Activated naive CD8-positive, alpha-beta T cell treated with anti-CD3 and anti-CD28 coated beads for 36 hours (primary cell): ENCODE results near the gene MCTP2. TPM values are rescaled to one million over a fixed set of nuclear protein-coding genes. Genes with fewer than 3 reads are reported as not detected.
A peak's percentile ranks its signal among the peaks of the same experiment; 100 is the strongest.
"Not testable (repeated sequence)": the region's sequence is repeated elsewhere in the genome, so short reads cannot be mapped to it uniquely, and the experiment has no call there.

Source experiments
- DNase-seq: peaks from one replicate; pipeline ENCODE4 v3.0.0; 2021
- H3K27ac Mint-ChIP-seq: one replicate; pipeline ENCODE4 v1.8.0; 2022; ENCODE audit warnings: mild to moderate bottlenecking, moderate library complexity, mixed read lengths
- H3K27me3 Mint-ChIP-seq: one replicate; pipeline ENCODE4 v1.8.0; 2022; ENCODE audit warnings: mild to moderate bottlenecking, mixed read lengths
- H3K36me3 Mint-ChIP-seq: one replicate; pipeline ENCODE4 v1.8.0; 2021; ENCODE audit warnings: mild to moderate bottlenecking, mixed read lengths
- H3K4me1 Mint-ChIP-seq: one replicate; pipeline ENCODE4 v1.8.0; 2021; ENCODE audit warnings: mixed read lengths
- H3K4me3 Mint-ChIP-seq: one replicate; pipeline ENCODE4 v1.8.0; 2022; ENCODE audit warnings: mild to moderate bottlenecking, moderate library complexity, mixed read lengths
- H3K9me3 Mint-ChIP-seq: one replicate; pipeline ENCODE4 v1.8.0; 2022; ENCODE audit warnings: mixed read lengths
- total RNA-seq, 2 experiments: library from RNA; stranded (reverse); gene quantifications; one replicate each; pipeline ENCODE4 v1.2.3, GENCODE V29; 2021

The MCTP2 gene
- total RNA-seq, 2 experiments from 2014 or later = 12.1 to 12.6 TPM

- peaks cover 3% of the 10 kb centered on the region for H3K36me3 Mint-ChIP-seq
- peak; percentile 60 for DNase-seq
Measured at GRCh38 chr15:94229591-94230369, 1.6 kb upstream of the MCTP2 start.

DNA sequence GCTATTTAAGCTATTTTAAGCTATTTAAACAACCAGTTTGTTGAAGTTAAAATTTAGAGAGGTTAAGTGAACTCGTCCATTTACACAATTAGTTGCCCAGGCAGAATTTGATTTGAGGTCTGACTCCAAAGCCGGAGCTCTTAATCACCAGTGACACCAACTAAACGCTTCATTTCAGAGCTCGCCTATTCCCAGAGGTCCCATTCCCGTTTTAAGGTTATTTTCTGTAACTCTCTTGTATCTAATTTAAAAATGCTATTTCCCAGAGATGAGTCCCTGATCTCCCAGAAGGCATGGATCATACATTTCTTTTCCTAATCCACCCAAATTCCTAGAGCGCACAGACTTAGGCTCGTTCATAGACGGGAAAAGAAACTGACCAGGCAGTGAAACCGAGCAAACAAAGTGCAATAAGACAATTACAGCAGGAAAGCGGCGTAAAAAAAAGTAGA, 904 bp upstream of the MCTP2 start:
- Mint-ChIP-seq H3K27ac (peak overlapping the region; percentile 95), H3K36me3 (peaks cover 5% of the 10 kb centered on the region), H3K27me3 (peaks cover 4% of the 10 kb centered on the region), H3K4me1 (peaks cover 62% of the 10 kb centered on the region), H3K9me3 (no peaks in the 10 kb centered on the region), H3K4me3 (peak overlapping the region; percentile 87)
- no peak for DNase-seq

More at GRCh38 chr15:94229591-94230369, 1.6 kb upstream of the MCTP2 start:
- Mint-ChIP-seq H3K4me1 (peaks cover 58% of the 10 kb centered on the region), H3K9me3 (no peaks in the 10 kb centered on the region), H3K4me3 (peak overlapping the region; percentile 87), H3K27me3 (peaks cover 4% of the 10 kb centered on the region), H3K27ac (peak overlapping the region; percentile 95)

- peak overlapping the region; percentile 45 for H3K27ac Mint-ChIP-seq
- peaks cover 68% of the 10 kb centered on the region for H3K4me1 Mint-ChIP-seq
- peak overlapping the region; percentile 87 for H3K4me3 Mint-ChIP-seq
- peaks cover 4% of the 10 kb centered on the region for H3K27me3 Mint-ChIP-seq
- no peaks in the 10 kb centered on the region for H3K9me3 Mint-ChIP-seq
- H3K36me3 Mint-ChIP-seq = peaks cover 15% of the 10 kb centered on the region
- no peak for DNase-seq
Measured at GRCh38 chr15:94231723-94232468, 535 bp downstream of the MCTP2 start.

DNA sequence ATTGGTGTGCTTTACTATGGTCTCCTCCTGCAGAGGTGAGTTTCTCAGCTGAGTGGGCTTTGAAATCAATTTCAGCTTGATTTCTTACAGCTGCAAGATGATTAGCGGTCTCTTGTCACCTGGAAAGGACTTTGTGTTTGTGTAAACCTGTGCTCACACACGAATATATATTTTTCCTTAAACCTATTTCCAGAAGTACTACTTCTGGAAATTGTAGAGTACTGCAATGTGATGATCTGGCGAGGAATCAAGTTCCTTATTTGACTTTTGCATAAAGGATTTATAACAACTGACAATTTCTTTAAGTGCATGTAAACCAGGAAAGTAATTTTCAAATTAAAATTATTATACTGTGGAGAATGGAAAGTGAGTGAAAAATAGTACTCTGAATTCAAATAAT, 2.1 kb downstream of the MCTP2 start:
- Mint-ChIP-seq H3K4me3 (peak overlapping the region; percentile 35), H3K4me1 (peaks cover 72% of the 10 kb centered on the region), H3K9me3 (no peaks in the 10 kb centered on the region), H3K27ac (no peak overlapping the region), H3K36me3 (peaks cover 16% of the 10 kb centered on the region), H3K27me3 (peaks cover 3% of the 10 kb centered on the region)
- no peak for DNase-seq

GRCh38 chr15:94234300-94234699, 2.9 kb downstream of the MCTP2 start:
- no peaks in the 10 kb centered on the region for H3K27me3 Mint-ChIP-seq
- H3K9me3 Mint-ChIP-seq = no peaks in the 10 kb centered on the region
- peak overlapping the region; percentile 35 for H3K4me3 Mint-ChIP-seq
- no peak overlapping the region for H3K27ac Mint-ChIP-seq
- H3K36me3 Mint-ChIP-seq = peaks cover 18% of the 10 kb centered on the region
- DNase-seq = peak; percentile 45
- H3K4me1 Mint-ChIP-seq = peaks cover 69% of the 10 kb centered on the region

GRCh38 chr15:94235041-94235440, 3.7 kb downstream of the MCTP2 start:
- Mint-ChIP-seq H3K27me3 (no peaks in the 10 kb centered on the region), H3K36me3 (peaks cover 18% of the 10 kb centered on the region), H3K27ac (no peak overlapping the region), H3K4me3 (no peak overlapping the region), H3K9me3 (no peaks in the 10 kb centered on the region), H3K4me1 (peaks cover 69% of the 10 kb centered on the region)
- no peak for DNase-seq

DNA sequence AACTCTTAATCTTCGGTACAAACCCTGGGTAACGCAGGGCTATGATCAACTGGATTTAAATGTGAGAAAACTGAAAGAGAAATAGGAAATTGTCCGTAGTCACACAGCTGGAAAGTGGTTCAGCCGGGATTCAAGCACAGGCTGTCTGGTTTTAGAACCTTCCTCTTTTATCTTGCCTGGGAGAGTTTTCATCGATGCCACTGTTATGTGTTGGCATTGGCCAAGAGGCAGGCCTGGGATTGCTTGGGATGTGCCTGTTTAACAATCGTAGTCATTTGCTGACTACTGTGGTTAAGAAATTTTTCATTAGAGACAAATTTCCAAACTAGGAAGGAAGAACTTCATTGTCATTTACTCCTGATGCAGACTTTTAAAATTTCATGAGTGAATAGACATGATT, 4.3 kb downstream of the MCTP2 start:
- Mint-ChIP-seq H3K4me1 (peaks cover 68% of the 10 kb centered on the region), H3K36me3 (peaks cover 18% of the 10 kb centered on the region), H3K27me3 (no peaks in the 10 kb centered on the region), H3K27ac (no peak overlapping the region), H3K9me3 (no peaks in the 10 kb centered on the region), H3K4me3 (no peak overlapping the region)
- DNase-seq = no peak

DNA sequence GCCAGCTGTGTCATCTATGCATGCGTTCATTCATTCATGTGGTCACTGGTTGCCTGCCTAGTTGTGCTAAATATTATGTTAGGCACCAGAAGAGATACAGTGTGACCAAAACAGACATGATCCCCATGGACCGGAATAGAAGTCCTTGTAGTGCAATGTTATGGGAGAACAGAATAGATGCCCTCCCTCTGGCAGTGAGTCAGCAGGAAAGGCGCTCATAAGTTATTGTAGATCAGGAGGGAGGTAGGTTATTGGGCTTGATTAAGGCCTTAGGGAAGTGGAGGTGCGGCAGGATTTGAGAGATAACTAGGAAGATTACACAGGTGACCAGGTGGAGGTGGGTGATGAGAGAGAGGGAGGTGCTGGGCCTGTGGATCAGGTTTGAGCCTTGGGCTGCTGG, 5.2 kb downstream of the MCTP2 start:
- no peak overlapping the region for H3K27ac Mint-ChIP-seq
- no peak overlapping the region for H3K4me3 Mint-ChIP-seq
- no peak for DNase-seq

GRCh38 chr15:94237903-94238302, 6.5 kb downstream of the MCTP2 start:
- Mint-ChIP-seq H3K4me3 (no peak overlapping the region), H3K9me3 (no peaks in the 10 kb centered on the region), H3K27ac (no peak overlapping the region), H3K36me3 (peaks cover 18% of the 10 kb centered on the region), H3K27me3 (no peaks in the 10 kb centered on the region), H3K4me1 (peaks cover 57% of the 10 kb centered on the region)
- DNase-seq = no peak

More for the DNA sequence above, 5.2 kb downstream of the MCTP2 start:
- no peaks in the 10 kb centered on the region for H3K9me3 Mint-ChIP-seq
- H3K36me3 Mint-ChIP-seq = peaks cover 18% of the 10 kb centered on the region
- peaks cover 67% of the 10 kb centered on the region for H3K4me1 Mint-ChIP-seq
- H3K27me3 Mint-ChIP-seq = no peaks in the 10 kb centered on the region

GRCh38 chr15:94238539-94239118, 7.3 kb downstream of the MCTP2 start:
- peaks cover 53% of the 10 kb centered on the region for H3K4me1 Mint-ChIP-seq
- no peak overlapping the region for H3K27ac Mint-ChIP-seq
- H3K36me3 Mint-ChIP-seq = peaks cover 18% of the 10 kb centered on the region
- no peak overlapping the region for H3K4me3 Mint-ChIP-seq
- DNase-seq = no peak
- no peaks in the 10 kb centered on the region for H3K27me3 Mint-ChIP-seq
- no peaks in the 10 kb centered on the region for H3K9me3 Mint-ChIP-seq

- Mint-ChIP-seq H3K27me3 (no peaks in the 10 kb centered on the region), H3K9me3 (no peaks in the 10 kb centered on the region), H3K36me3 (peaks cover 17% of the 10 kb centered on the region), H3K4me3 (no peak overlapping the region), H3K27ac (peak overlapping the region; percentile 50), H3K4me1 (peaks cover 45% of the 10 kb centered on the region)
- DNase-seq = no peak
Measured at GRCh38 chr15:94239474-94239873, 8.1 kb downstream of the MCTP2 start.

DNA sequence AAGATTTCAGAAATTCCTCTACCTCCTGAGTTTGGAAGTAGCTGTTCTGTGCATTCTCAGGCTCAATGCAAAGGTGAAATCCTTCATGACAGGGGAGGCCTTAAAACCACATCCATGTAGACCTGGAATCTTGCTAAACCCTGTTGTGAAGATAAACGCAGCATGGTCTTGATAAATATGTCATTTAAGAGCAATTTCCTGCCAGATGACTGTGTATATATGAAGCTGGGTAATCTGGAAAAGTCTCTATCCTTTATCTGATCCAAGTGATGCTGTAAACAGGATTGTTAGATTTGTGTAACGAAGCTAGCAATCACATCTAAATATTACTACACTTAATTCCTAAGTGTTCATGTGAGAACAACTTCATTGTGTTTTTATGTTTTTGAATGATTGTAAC, 9.1 kb downstream of the MCTP2 start:
- Mint-ChIP-seq H3K4me1 (peaks cover 38% of the 10 kb centered on the region), H3K27ac (no peak overlapping the region), H3K36me3 (peaks cover 12% of the 10 kb centered on the region), H3K9me3 (no peaks in the 10 kb centered on the region), H3K4me3 (no peak overlapping the region), H3K27me3 (no peaks in the 10 kb centered on the region)
- no peak for DNase-seq

DNA sequence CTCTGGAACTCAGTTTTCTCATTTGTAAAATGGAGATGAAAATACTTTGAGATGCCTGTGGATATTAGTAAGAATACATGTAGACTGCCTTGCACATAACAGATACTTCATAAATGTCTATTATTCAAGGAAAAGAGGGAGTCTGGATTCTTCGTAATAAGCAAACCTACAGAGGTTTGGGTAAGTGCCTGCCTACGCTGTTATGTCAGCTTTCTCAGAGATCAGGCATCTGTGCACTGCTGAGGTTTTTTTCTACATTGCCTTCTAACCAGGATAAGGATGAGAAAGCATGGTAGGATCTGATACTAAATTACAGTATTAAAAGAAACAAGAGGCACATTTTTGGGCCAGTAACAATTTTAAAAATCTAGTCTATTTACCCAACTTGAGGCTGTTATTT, 10.9 kb downstream of the MCTP2 start:
- Mint-ChIP-seq H3K4me1 (peaks cover 33% of the 10 kb centered on the region), H3K27me3 (no peaks in the 10 kb centered on the region), H3K36me3 (peaks cover 2% of the 10 kb centered on the region), H3K27ac (no peak overlapping the region), H3K4me3 (no peak overlapping the region), H3K9me3 (no peaks in the 10 kb centered on the region)
- no peak for DNase-seq

- not testable (repeated sequence) for H3K9me3 Mint-ChIP-seq, H3K27ac Mint-ChIP-seq, H3K27me3 Mint-ChIP-seq, H3K4me3 Mint-ChIP-seq, H3K36me3 Mint-ChIP-seq, DNase-seq
- H3K4me1 Mint-ChIP-seq = peaks cover 27% of the 10 kb centered on the region
Measured at GRCh38 chr15:94243003-94243402, 11.6 kb downstream of the MCTP2 start.

DNA sequence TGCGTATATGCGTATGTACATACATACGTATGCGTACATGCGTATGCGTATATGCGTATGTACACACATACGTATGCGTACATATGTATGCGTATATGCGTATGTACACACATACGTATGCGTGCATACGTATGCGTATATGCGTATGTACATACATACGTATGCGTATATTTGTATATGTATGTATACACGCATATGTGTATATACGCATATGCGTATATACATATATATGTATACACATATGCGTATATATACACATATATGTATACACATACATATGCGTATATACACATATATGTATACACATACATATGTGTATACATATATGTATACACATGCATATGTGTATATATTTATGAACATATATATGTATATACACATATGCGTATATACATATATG, 12.1 kb downstream of the MCTP2 start:
- Mint-ChIP-seq H3K27me3 (no peaks in the 10 kb centered on the region), H3K27ac (no peak overlapping the region), H3K9me3 (no peaks in the 10 kb centered on the region), H3K4me3 (no peak overlapping the region), H3K4me1 (peaks cover 26% of the 10 kb centered on the region), H3K36me3 (peaks cover 3% of the 10 kb centered on the region)
- no peak for DNase-seq
